ENCODE data around the gene SCAPER.

Gene SCAPER

DNA sequence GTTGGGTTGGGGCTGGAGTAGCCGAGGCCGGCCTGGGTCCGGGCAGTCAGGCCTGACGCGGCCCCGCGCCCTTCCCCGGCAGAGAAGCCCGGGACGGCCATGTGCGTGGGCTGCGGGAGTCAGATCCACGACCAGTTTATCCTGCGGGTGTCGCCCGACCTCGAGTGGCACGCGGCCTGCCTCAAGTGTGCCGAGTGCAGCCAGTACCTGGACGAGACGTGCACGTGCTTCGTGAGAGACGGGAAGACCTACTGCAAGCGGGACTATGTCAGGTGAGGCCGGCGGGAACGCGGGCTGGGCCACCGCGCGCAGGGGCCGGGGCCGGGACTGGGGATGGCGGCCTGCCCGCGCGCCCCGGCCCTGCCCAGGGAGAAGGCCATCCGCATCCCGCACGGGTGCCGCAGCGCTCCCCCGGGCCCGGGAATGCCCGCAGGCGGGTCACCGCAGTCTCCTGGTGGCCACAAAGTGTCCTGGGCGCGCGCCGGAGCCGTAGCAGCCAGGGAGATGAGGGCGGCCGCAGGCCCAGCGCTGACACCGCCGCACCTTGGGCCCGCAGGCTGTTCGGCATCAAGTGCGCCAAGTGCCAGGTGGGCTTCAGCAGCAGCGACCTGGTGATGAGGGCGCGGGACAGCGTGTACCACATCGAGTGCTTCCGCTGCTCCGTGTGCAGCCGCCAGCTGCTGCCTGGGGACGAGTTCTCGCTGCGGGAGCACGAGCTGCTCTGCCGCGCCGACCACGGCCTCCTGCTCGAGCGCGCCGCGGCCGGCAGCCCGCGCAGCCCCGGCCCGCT lies 567.2 kb downstream of the SCAPER start:
- DNase-seq (ENCODE audit: low read depth) = no peak

DNA sequence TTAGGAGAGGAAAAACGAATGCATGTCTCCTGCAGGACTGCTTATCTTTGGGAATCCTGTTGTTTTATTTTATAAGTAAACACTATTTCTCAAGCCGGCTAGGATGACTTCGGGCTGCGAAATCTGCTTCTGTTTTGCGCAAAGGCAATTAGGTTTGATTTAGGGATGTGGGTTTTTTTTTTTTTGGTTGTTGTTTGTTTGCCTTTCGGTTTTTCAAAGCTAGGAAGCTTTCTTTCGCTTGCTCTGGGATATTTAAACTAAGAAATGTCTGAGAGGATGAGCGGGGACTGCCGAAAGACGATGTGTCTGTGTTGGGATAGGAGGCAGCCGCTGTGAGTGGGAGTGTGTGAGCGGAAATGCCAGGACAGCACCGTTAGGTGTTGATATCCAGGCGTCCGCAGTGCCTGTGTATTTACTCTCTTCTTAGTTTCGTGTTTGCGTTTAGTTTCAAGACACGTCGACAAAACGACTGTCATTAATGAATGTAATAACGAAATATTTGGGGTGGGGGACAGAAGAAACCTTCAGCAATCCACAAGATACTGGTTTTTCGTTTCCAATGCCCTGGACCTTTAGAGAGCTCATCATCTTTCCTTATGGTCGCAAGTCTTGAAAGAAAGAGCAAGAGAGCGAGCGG lies 568.0 kb downstream of the SCAPER start:
- no peak for DNase-seq (ENCODE audit: low read depth)

DNA sequence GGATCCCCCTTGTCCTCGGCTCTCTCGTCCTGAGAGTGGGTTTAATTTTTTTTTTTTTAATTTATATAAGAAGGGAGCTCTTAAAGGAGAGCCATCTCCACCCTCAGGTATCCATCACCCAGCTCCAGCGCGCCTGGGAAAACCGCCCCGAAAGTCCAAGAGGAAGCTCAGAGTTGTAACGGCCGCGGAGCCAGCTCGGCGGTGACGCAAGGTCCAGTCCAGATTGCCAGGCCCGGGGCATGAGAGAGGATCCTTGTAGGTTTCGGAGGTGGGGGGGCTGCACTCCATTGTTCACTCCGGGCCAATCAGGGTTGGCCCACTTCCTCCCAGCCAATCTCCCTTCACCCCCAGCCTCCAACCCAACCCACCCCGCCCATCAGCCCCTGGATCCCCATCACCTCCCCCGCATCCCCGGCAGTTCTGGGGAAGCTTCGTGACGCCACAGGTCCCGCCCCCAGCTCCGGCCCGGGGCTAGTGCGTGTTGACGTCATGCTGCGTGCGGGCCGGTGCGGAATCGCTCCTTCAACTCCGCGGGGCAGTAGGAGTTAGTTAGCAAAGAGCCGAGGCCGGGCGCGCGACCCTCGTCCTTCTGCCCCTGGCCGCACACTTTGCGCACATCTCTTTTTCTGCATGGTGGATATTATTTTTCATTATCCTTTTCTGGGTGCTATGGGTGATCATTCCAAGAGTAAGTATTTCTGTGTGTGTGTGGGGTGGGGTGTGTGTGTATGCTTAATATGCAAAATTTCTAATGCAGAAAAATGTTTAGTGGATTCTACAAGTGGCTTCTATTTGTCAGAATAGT lies 568.7 kb downstream of the SCAPER start, which contains the start of gene ISL2:
Gene ISL2 (plus strand): TSS at position 520 of the 805 bp plus-strand sequence. CDS start 111 bp downstream, at position 631.
- no peak for DNase-seq (ENCODE audit: low read depth)

DNA sequence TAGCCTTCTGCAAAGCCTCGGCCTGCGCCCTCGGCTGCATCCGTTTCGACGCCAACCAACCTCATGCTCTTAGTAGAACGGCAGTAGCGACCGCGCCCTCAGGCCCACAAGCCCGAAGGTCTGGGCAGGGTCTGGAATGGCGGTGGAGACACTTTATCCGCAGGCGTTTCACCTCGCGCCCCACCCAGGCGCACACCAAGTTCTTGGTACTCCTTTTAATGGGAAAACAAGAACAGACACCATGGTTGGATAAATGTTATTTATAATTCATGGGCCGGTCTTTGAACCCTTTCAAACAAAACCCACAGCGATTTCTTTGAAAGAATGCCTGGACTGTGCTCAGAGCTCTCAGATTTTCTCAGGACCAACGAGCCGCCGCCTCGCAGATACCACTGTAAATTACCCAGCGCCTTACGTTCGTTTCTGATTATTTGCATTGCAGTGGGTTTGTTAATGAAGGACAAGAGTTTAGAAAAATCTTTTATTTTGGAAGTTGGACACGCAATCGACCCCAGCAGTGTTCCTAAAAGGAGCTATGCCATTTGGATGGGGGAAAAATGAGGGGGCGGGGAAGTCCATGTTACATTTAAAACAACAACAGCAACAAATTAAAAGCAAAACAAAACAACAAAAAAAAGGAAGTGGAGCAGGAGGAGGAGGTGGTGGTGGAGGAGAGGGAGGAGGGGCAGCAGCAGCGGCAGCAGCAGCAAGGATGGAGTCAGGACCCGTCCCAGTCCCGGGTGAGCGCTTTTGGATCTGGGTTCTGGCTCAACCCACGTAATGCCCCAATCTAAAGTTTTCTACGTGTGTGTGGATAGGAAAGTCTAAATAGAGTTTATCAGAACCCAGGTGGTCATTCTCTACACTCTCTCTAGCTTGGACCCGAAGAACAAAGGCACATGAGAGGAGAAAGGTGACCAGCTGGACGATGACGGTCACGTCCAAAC lies 569.6 kb downstream of the SCAPER start:
- no peak for DNase-seq (ENCODE audit: low read depth)

DNA sequence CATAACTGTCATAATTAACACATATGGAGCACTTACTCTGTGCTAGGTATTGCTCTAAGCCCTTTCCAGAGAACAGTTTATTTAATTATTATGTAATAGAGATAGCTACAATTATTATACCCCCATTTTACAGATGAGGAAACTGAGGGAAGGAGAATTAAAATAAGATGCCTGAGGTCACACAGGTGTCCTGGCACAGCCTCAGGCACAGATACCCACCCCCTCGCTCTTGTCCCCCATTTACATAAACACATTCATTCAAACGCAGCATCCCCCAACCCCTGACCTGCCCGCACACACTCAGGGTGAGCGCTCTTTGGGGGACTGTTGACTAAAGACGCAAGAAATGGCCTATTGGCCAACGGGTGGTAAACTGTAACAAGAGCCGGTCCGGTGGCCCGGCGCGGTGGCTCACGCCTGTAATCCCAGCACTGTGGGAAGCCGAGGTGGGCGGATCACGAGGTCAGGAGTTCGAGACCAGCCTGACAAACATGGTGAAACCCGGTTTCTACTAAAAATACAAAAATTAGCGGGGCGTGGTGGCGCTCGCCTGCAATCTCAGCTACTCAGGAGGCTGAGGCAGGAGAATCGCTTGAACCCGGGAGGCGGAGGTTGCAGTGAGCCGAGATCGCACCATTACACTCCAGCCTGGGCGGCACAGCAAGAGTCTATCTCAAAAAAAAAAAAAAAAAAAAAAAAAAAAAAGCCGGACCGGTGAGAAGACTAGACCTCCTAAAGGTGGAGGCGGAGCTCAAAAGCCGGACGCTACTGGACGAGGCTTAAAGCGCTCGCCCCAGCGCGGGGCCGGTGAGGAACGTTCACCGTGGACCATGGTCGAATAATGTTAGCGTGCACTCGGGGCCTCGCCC lies 570.5 kb downstream of the SCAPER start:
- DNase-seq (ENCODE audit: low read depth) = no peak

DNA sequence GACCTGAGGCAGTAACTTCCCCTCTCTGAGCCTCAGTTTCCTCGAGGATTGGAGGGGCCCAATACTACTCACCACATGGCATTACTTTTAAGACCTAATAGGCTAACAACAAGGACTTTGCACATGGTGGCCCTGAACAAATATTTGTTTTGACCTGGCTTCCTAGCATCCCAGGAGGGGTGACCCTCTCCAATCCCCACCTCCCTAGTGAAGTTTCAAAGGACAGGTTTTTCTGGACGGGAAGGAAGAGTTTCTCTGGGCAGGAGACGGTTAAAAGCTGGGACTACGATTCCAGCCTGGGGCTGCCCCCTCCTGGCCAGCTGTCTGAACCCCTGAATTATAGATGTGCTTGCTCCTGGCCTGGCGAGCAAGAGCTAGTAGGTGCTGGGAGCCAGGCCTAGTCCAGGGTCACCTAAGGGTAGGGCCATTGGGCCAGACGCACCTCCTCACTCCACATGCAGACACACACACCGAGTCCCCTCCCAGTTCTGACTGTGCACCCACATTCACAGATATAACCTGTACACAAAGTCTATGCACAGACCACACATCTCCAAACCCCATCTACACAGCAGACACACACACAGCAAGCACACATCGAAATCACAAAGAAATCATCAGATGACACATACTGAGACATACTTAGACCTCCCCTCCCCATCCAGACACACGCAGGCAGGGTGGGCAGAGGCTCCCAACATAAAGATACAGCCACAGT lies 571.3 kb downstream of the SCAPER start:
- no peak for DNase-seq (ENCODE audit: low read depth)

DNA sequence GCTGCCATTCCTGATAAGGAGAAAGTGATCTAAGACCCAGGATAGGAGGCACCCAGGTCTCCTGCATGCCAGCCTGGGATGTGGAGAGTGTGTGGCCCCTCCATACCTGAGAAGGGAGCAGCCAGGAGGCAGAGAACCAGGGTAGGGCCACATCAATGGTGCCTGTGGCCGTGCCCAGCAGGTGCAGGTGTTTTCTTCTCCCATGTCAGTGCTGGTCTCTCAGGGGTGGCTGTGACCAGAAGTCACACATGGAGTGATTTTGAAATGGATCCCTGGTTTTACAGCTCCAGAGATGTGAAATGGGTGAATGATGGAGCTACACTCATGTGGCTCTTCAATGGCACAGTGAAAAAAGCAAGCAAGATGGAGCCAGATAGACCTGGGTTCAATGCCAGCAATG lies 571.8 kb downstream of the SCAPER start:
- DNase-seq (ENCODE audit: low read depth) = no peak

DNA sequence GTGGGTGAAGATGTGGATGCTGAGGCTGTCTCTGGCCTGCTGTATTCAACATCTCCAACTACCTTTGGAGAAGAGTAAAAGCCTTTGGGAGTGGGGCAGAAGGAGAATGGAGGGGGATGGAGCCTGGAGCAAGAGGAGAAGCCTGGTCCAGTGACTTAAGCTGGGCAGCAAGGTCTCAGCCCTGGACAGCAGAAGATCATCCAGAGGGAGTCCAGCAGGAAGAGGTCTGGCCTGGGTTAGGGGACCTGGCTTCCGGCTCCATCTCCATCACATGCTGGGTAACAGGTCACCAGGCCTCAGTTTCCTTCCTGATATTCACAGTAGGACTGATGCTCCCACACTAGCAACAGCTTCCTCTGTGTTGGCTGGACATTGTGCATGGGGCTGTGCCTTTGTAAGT lies 572.3 kb downstream of the SCAPER start:
- no peak for DNase-seq (ENCODE audit: low read depth)

DNA sequence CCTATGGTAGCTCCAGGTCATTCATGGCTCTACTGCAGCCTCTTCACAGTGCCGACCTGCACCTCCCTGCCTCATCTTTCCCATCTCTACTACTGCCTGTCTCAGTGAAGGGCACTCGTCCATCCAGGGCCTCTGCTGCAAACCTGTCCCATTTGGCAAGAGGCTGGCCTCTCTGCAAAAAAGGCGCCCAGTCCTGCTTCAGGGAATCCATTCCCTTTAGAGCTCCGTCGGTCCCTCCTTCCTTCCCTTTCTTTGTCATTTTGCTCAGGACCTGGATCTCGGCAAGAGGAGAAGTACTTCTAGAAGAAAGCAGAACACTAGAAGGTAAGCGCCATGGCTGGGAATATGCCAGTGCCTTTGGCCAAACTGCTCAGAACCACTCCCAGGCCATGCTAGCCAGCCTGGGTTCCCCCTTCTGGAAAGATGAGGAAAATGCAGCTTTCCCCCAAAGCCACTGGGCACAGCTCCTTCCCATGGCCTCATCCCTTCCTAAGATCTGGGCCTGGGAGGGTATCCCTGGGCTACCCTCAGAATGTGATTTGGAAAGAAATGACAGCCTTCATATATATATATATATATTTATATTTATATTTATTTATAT lies 575.0 kb downstream of the SCAPER start:
- no peak for DNase-seq (ENCODE audit: low read depth)

DNA sequence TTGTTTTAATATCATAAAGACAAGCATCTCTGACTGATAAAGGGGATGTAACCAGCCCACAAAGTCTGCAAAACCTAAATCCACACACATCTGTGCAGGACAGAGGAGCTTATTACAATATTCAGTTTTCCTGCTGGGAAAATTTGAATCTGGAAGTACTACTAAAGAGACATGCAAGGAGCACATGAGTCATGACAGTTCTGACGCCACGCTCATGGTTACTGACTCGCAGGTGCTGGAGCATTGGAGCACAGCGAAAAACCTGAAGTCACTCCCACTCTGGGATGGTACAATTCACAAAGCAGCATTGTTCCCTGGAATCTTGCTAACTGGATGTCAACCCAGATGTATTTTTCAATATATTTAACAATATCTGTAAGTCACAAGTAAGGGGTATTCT lies 576.2 kb downstream of the SCAPER start:
- no peak for DNase-seq (ENCODE audit: low read depth)

DNA sequence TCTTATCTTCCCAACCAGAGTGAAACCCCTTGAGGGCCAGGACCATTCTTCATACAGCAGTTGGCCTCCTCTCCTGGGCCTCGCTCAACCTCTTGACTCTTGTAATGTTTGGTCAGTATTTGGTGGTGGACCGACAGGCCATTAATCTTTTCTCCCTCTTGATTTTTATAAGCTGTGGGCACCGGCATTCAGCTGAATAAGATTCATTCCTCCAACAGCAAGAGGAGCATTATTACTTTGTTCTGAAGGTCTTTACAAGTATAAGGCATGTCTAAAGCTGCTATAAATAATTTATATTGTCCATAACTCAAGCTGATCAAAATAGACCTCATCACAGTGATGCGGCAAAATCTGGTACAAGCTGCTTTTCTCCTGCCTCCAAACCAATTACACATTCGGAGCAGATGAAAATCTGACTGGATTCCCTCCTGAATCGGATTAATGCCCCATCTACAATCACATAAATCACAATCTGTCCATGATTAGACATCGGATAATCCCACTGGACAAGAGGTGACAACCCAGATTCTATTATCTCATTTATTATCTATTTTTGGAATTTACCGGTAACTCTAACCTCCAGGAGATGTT lies 576.9 kb downstream of the SCAPER start:
- no peak for DNase-seq (ENCODE audit: low read depth)

DNA sequence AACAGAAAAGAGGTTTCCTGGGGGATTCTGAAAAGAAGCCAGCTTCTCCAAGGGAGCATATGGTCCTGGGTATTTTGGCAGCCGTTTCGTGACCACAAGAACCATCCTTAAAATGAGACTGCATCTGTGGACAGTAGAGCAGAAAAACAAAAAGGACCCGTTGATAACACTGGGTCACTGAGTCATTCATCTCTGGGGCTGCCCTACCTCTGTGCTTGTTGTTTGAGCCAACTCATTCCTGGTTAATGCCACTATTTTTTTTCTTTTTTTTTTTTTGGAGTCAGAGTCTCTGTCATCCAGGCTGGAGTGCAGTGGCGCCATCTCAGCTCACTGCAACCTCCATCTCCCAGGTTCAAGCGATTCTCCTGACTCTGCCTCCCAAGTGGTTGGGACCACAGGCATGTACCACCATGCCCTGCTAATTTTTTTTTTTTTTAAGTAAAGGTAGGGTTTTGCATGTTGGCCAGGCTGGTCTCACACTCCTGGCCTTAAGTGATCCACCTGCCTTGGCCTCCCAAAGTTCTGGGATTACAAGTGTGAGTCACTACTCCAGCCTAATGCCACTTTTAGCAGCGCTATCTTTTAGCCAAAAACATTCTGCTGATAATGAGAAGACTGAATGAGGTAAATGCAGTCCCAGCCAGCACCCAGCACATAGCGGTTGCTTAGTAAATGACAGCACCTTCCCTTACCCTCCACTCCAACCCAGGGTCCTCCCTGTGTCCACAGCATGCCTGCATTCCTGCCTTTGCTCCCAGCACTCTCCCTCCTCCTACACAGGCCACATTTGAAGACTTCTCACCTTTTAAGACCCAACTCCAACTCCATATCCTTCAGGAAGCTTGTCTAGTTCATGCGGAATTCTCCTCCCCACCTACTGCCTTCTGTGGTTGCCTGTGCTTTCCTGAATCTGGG lies 577.7 kb downstream of the SCAPER start:
- no peak for DNase-seq (ENCODE audit: low read depth)

DNA sequence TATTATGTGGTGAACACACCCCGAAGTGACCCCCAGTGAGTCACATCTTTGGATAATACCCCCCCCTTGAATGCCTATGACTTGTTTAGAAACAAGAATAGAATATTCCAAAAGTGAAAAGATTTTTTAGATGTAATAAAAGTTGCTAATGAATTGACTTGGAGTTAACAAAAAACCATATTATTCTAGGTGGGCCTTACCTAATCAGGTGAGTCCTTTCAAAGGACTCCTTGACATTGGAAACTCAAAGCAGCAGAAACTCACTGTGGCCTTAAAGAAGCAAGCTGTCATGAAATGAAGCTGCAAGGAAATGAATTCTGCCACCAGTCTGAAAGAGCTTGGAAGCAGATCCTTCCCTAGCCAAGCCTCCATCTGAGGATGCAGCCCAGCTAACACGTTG lies 579.4 kb downstream of the SCAPER start:
- DNase-seq (ENCODE audit: low read depth) = no peak

DNA sequence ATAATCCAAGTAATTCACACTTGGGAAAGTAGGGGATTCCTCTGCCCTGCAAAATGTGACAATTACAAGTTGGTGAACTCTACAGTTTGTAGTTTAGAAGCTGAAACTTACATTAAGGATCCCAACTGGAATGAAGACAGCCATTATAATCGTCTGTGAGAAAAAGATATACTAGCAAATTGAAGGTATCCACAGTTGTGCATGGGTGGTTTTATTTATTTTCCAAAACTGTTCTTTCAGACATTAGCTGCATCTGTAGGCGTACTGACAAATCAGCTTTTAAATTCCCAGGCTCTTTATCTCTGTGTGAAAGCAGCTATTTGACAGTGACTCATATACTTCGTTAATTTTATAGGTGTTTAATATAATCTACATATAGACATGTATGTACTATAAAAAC lies 581.1 kb downstream of the SCAPER start:
- DNase-seq (ENCODE audit: low read depth) = no peak

DNA sequence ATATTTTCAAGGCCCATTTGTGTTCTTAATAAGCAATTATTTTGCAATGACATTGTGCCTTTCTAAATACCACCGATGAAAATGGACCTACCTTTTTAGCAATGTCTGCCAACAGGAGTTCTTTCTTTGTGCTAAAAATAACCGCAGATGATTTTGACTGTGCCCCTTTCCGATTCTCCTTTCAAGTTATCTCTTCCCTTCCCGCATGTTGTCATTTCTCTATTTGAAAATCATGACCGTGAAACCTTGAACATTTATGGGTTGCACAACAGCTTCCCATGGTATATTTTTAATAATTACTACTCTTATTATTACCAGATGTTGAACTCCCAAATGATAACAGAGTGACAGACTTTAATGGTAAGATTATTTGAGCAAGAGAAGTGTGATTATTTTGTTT lies 583.5 kb downstream of the SCAPER start:
- DNase-seq (ENCODE audit: low read depth) = no peak

DNA sequence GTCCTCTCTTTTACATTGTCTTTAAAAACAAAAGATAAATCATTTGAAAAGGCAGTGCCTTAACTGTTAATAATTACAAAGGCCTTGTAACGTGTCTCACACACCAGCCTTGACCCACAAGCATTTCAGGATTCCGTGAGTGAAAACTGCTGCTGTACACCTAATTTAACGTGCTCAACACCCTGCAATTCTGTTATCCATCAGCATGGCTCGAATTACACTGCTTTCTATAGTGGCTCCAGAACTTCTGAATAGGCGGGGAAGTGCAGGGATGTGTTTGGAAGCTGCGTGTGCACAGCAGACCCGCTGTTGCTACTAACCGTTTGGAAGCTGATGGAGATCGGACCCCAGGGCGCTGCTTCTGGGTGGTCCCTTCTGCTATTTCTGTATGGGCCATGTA lies 584.0 kb downstream of the SCAPER start:
- DNase-seq (ENCODE audit: low read depth) = no peak

DNA sequence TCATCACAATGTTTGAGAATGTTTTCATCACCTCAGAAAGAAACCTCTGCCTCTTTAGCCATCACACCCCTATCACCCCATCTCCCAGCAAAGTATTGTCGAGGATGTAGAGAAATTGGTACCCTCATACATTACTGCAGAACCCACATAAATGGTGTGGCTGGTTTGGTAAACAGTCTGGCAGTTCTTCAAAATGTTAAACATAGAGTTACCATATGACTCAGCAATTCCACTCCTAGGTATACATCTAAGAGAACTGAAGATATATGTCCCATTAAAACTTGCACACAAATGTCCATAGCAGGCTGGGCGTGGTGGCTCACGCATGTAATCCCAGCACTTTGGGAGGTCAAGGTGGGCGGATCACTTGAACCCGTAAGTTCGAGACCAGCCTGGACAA lies 585.1 kb downstream of the SCAPER start:
- DNase-seq (ENCODE audit: low read depth) = no peak

DNA sequence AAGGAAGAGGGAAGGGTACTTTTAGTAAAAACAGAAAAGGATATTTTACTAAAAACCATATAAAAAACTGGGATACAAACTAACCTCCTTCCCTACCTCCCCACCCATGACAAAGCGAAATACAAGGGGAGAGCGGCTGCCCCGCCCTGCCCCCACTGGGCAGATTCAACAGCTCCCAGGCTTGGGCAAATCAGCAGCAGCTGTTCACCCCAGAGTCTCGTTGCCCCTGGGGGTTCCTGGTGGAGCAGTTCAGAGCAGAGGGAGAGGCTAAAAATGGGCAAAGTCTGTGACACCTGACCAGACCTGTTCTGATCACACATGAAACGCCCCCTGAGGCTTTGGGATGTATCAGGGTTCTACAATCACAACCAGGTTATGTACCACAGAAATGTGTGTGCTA lies 591.4 kb downstream of the SCAPER start:
- DNase-seq (ENCODE audit: low read depth) = no peak
